Stimulated activated CD8-positive, alpha-beta memory T cell treated with anti-CD3 and anti-CD28 coated beads, Interleukin-7, amount 100 ng/mL, for 1 hour (primary cell): Measurements from ENCODE around the gene SEMA5A.

Source experiments
- DNase-seq, 2 donors: peaks; one replicate each; pipeline ENCODE4 v3.0.0-alpha.2; 2020; ENCODE audit warnings: low read depth in 2 of 2

The SEMA5A gene

GRCh38 chr5:9015937-9016270 is 530.0 kb downstream of the SEMA5A start:
- no peak for DNase-seq

DNA sequence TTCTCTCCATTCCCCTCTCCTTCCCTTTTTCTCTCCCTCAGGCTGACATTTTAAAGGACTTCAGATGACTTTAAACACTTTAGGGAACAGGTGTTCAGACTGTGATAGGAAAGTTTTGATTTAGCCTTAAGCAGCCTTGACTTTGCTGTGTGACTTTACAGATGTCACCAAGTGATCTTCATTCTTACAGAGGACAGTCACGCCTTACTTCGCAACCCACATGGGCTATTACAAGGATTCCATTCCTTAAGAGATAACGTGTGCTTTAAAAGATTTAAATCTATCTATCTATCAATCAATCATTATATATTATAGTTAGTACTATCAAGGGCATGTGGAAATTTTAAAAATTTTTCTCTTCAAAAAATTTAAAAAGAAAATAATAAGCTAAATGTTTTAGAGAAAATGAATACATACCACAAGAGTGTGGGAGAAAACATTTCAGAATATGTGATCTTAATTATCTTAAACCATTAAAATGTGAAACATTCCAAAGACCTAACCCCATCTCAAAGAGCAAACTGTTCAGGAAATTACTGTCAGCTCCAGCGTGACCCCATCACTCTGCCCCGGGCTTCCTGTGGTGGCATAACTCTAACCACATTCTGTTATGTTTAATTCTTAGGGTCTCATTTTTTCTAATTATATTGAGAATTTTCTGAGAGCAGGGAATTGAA is 530.5 kb downstream of the SEMA5A start:
- no peak for DNase-seq

GRCh38 chr5:9013147-9013546 is 532.7 kb downstream of the SEMA5A start:
- no peak for DNase-seq

DNA sequence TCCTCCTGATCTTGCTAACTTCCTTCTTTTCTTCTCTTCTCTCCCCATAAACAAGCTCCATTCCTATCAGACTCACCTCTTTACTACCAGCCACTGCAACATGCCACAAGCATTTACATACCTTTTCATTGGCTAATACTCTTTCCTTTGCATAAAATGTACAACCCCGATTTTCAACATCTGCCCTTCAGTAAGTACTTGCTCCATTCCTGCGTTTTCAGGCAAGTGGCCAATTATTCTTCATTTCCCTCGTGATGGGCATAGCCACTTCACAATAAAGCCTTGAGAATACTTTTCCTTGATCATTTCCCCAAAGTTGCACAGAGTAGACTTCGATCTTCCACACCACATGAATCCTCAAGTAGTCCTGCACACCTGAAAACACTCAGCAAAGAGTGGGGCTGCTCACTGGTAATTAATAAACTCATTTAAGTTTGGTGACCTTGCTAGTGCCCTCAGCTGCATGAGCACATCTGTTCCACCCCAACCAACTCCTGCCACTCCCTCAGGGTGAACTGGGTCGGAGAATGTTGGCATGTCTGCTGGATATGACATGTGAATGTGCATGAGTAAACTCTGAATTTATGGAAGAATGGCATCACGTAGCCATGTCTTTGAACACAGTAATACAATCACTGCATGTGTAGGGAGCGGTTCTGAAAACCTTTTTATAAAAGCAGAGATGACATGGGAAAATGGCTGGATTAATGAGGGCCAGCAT is 535.8 kb downstream of the SEMA5A start:
- DNase-seq = no peak

DNA sequence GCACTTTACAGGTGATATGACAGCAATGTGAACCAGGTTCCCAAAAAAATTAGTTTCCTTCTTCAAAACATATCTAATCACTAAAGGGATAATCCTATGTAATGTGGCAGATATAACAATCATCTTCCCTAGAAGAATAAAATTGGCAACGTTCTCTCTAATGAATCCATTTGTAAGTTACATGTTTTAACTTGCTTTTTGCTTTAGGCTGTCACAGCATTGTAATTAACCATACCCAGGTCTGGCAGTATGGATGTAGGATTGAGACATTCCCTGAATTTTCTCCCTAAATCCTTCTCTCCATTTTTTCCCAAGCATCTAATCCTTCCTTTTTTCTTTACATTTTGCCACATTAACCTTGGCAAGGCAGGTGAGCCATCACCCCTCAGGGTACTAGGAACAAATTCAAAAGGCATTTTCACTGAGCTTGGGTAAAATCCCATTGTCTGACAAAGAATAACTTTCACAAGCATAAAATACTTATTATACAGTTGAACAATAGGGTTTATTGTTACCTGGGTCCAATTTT is 548.3 kb downstream of the SEMA5A start:
- no peak for DNase-seq

DNA sequence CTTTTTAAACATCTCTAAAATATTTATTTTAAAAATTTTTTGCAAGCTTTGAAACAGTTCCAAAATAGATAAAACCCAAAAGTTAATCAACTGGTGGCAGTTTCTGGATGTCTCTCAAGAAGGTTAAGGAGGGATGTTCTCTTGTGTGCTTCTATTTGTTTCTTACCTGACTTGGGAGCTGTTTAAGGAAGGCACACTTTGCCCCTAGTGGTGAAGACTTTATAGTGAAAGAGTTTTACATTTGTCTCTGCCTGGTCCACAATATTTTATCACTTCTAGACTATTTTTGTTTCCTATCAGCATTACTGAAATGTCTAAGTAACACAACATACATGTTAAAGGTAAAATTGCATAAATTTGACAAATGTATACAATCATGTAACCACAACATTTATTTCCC is 552.8 kb downstream of the SEMA5A start:
- DNase-seq = no peak
